IPS-18c (cell line): ENCODE data around the gene ARRB2.

ENCODE experiments used
- H3K4me3 ChIP-seq: 2 replicates; pipeline ENCODE4 v1.7.0; 2013; ENCODE audit warnings: low read depth, mild to moderate bottlenecking, low read length, moderate library complexity; ENCODE audit not compliant: insufficient read depth
- H3K9me3 ChIP-seq: one replicate; pipeline ENCODE4 v1.6.1; 2013; ENCODE audit warnings: mild to moderate bottlenecking, low read length, moderate library complexity; ENCODE audit not compliant: control insufficient read depth, insufficient read depth

The ARRB2 gene

DNA sequence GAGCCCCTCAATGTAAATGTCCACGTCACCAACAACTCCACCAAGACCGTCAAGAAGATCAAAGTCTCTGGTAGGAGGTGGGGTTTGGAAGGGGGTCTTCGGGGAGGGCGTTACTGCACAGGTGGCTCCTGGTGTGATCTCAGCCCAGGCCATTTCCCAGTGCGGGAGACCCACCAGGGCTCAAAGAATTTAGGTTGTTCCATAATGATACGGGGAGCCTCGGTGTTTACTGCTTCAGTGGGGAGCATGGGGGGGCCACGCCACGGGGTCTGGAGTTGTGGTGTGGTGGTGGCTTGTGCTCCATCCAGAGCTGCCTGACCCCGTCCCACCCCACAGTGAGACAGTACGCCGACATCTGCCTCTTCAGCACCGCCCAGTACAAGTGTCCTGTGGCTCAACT lies 7.8 kb downstream of the ARRB2 start:
- Histone ChIP-seq H3K4me3 (no peak overlapping the region), H3K9me3 (no peaks in the 10 kb centered on the region)

DNA sequence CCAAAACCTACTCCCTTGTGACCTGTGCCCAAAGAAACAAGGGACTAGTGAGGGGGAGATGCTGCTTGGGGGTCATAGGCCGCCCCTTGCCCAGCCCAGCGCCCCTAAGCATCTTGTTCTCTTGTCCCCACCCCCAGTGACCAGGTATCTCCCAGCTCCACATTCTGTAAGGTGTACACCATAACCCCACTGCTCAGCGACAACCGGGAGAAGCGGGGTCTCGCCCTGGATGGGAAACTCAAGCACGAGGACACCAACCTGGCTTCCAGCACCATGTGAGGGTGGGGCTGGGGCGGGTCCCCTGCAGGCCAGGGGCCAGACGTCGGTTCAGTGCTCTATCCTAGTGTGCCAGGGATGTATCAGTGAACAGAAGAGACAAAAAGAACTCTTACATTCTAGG lies 8.7 kb downstream of the ARRB2 start:
- no peak overlapping the region for H3K4me3 ChIP-seq

DNA sequence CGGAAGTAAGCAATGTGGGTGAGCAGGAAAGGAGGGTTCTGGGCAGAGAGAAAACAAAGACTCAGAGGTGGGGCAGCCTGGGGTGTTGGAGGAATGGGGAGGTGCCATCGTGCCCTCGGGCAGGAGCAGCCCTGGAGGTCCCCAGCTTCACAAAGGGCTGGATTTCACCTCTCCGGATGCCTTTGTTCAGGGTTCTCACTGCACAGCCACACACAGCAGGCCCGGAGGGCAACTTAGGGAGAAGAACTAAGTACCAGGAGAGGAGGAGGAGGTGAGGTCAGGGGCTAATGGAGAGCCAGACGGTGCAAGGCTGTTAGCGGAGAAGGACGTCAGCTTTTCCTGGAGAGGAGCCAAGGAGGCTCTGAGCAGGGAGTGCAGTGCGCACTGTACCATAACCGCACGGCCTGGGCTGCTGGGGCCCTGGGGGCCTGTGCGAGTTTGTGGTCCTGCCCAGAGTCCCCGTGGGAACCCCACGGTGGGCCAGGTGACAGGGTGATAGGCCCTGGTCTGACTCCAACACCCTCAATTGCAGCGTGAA lies 9.3 kb downstream of the ARRB2 start:
- Histone ChIP-seq H3K9me3 (no peaks in the 10 kb centered on the region), H3K4me3 (no peak overlapping the region)

More for the DNA sequence above, 8.7 kb downstream of the ARRB2 start:
- H3K9me3 ChIP-seq: no peaks in the 10 kb centered on the region

DNA sequence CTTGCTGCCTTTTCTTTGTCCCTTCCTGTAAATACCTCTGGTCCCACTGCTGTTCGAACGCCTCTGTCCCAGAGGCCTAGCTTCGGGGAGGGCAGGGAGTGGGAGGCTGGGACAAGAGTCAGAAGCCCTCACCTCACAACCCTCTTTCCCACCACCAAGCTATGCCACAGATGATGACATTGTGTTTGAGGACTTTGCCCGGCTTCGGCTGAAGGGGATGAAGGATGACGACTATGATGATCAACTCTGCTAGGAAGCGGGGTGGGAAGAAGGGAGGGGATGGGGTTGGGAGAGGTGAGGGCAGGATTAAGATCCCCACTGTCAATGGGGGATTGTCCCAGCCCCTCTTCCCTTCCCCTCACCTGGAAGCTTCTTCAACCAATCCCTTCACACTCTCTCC lies 10.4 kb downstream of the ARRB2 start:
- Histone ChIP-seq H3K4me3 (no peak overlapping the region), H3K9me3 (no peaks in the 10 kb centered on the region)

DNA sequence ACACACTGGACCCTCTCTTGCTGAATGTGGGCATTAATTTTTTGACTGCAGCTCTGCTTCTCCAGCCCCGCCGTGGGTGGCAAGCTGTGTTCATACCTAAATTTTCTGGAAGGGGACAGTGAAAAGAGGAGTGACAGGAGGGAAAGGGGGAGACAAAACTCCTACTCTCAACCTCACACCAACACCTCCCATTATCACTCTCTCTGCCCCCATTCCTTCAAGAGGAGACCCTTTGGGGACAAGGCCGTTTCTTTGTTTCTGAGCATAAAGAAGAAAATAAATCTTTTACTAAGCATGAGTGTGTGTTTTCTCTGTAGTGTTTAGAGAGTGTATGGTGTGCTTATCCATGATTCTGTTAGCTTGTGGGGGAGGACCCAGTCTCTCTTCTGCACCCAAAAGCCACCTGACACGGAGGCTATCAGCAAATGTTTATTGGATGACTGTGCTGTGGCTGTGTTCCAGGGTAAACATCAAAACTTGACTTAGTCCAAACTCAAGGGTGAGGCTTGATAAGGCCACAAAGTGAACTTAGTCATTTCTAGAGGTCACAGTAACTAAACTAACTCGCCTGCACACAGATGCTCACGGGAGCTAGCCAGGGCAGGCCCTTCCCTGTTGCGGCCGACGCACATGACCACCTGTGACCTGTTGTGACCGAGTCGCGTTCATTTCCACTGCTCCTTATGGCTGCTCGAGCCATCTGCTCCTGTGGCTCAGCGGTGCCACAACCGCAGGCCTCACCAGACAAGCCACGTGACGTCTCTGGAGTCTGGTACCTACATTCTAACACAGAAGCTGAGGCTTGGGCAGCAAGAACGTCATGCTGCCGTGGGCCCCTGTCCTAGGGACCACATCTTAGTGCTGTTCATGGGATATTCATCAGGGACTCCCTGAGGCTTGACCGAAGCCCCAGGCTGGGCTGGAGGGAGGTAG lies 11.0 kb downstream of the ARRB2 start:
- Histone ChIP-seq H3K9me3 (no peaks in the 10 kb centered on the region), H3K4me3 (no peak overlapping the region)

DNA sequence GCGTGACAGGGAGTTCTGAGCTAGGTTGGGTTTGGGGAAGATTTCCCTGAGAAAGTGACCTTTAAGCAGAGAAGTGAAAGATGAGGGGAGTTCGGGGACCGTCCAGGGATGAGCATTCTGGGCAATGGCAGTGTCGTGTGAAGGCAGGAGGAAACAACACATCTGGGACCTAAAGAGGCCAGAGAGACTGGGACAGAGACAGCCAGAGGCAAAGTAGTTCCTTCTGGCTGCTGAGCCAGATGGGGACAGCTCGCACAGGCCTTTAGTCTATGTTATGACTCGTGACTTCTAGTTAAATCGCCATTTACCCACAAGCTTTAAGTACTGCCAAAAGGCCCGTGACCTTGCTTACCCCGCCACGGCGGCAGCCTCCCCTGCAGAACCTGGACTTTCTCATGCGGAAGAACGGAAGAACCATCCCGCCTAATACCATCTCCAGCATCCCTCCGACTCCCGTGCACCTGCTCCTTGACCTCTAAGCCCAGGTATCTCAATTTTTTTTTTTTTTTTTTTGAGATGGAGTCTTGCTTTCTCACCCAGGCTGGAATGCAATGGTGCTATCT lies 12.3 kb downstream of the ARRB2 start:
- Histone ChIP-seq H3K4me3 (no peak overlapping the region), H3K9me3 (no peaks in the 10 kb centered on the region)

DNA sequence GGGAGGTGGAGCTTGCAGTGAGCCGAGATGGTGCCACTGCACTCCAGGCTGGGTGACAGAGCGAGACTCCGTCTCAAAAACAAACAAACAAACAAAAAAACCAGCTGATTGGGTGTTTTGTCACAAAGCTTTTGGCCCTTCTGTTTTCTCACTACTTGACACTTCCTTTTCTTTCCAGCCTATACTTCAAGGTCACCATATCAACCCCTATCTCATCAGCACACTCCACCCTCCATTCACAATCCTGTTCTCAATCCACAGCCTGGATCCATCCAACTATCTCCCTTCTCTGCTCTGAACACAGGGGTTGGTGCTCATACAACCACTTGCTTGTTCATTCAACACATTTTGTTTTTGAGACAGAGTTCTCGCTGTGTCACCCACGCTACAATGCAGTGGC lies 14.2 kb downstream of the ARRB2 start:
- no peak overlapping the region for H3K4me3 ChIP-seq
- no peaks in the 10 kb centered on the region for H3K9me3 ChIP-seq

DNA sequence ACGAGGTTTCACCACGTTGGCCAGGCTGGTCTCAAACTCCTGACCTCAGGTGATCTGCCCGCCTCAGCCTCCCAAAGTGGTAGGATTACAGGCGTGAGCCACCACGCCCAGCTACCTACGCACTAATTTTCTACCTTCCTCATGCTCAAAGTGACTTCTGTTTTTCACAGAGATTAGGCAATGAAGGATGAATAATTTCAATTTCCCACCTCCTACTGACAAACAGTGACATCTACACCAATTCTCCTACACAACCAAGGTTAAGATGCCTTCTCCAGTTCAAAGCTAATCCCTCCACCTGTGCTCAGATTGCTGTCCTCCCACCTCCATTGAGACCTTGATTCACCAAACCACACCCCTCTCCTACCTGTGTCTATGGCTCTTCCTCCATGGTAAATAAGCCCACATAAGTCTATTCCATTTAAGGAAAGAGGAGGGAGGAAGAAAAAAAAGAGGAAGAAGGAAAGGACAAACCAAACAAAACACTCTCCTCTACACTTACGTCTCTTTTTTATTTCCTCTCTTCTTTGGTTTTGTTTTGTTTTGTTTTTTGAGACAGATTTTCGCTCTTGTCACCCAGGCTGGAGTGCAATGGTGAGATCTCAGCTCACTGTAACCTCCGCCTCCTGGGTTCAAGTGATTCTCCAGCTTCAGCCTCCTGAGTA lies 15.3 kb downstream of the ARRB2 start:
- H3K4me3 ChIP-seq: no peak overlapping the region
- no peaks in the 10 kb centered on the region for H3K9me3 ChIP-seq

DNA sequence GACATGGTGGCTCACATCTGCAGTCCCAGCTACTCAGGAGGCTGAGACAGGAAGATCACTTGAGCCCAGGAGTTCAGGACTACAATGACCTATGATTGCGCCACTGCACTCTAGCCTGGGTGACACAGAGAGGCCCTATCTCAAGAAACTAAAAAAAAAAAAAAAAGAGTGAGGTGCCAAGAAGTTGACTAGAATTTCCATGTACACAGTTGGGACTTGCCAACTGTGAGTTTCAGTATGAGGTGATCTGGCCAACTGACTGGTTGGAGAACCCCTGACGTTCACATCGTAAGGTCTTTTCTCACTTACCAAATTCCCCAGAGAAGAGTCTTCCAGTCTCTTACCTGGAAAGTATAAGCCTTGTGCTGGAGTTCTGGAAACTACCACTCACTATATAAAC lies 17.7 kb downstream of the ARRB2 start:
- H3K9me3 ChIP-seq: no peaks in the 10 kb centered on the region
- no peak overlapping the region for H3K4me3 ChIP-seq

DNA sequence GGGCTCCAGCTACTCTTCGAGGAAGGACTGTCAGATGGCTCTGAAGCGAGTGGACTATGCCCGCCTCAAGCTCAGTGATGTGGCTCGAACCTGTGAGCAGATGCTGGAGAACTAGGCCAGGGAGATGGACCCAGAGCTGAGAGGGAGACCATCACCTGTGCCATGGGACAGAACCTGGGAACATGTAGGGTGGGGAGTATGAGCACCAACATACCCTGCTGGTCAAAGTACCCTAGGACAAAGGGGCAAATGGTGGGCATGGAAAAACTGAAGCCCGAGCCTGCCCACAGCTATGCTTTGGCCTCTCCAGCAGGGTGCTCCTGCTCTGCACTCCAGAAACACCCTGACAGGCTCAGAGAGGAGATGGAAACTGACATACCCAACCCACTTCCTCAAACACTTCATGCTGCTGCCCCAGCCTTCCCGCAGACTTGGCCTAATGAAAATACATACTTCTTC lies 22.7 kb downstream of the ARRB2 start:
- Histone ChIP-seq H3K9me3 (no peaks in the 10 kb centered on the region), H3K4me3 (no peak overlapping the region)

DNA sequence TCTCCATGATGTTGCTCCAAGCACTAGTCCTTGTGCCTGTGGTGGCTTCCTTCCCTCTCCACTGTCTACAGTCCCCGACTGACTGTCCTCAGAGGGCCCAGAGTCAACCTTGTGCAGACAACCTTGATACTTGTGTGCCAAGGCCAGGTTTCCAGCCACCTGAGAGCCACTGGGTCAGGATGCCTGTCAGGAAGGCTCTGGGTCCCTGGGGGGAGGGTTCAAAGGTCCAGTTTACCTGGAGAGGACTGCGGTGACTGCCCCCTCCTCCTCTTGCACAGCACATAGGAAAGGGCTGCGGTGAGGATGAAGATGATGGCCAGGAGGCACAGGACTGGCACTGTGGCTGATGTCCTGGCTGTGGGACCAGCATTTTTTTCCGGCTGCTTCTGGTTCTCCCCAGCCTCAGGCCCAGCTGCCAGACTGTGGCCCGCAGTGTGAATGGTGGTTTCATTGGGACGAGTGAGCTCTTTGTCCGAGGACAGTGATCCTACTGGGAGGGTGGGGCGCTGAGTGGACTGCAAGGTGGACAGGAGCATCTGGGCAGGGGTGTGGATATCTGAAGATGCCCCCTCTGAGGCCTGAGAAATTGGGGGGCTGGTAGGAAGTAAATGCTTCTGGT lies 24.5 kb downstream of the ARRB2 start:
- Histone ChIP-seq H3K9me3 (peaks cover 2% of the 10 kb centered on the region), H3K4me3 (no peak overlapping the region)

DNA sequence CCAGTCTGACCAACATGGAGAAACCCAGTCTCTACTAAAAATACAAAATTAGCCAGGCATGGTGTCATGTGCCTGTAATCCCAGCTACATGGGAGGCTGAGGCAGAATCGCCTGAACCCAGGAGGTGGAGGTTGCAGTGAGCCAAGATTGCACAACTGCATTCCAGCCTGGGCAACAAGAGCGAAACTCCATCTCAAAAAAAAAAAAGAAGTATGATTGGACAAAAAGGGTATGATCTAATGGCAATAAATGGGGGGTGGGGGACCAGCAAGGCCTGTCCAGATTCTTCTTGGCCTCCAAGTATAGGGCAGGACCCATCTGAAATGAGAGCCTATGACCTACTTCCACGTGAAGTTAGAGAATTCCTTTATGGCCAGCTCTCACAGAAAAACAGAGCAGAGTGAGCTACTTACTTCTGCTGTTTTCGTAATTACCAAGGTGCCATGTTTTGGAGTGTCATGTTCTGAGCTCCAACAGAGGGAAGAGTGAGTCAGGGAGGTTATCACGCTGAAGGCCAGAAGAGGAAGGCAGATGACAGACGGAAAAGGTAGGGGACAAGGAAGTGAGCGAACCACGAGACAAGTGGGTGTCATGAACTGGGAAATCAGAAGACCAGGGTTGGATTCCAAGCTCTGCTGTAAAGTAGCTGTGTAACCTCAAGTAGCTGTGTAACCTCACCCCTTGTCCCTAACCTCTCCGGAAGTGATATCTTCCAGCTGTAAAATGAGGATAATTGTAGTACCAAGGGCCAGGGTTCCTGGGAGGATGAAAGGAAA lies 25.6 kb downstream of the ARRB2 start:
- peaks cover 2% of the 10 kb centered on the region for H3K9me3 ChIP-seq
- H3K4me3 ChIP-seq: no peak overlapping the region

DNA sequence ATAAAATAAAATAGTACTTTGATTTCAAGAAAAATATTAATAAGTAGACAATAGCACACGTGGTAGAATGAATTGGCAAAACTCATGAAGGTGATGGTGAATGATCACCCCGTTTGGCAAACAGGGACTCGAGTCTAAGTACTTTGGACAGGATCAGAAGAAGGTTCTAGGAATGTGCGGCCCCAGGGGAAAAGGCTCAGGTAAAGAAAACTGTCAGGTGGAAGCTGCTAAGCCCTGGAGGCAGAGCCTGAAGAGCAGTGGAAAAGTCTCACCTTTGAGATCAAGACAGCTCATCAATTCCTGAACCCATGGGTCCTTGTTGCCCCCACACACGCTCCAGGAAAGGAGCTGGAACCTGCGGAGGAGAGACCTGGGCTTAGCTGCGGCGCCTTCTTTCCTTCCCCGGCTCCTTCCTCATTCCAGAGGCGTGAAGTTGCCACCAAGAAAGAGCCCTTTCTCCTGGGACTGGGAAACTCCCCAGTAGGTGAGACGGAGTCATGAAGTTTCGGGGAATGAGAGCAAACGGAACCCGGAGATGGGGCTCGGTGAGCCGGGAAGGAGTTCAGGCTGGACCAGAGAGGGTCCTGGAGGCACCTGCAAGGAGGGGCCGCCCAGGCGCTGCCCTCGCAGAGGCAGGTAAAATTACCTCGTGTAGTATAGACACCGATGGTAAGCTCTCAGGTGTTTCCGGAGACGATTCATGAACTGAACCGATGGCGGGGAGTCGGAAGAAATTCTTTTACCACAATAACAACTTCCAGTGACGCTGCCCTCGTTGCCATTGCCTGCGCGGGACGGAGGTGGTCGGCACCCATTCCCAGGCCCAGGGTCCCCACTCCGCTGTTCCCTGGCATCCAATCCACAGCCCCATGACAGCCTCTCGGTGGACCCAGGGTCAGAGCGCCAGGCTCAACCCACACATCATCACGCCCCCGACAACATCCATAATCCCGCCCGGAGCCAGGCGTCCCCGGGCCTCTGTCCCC lies 28.0 kb downstream of the ARRB2 start:
- peak overlapping the region; percentile 67 for H3K4me3 ChIP-seq
- peaks cover 2% of the 10 kb centered on the region for H3K9me3 ChIP-seq

DNA sequence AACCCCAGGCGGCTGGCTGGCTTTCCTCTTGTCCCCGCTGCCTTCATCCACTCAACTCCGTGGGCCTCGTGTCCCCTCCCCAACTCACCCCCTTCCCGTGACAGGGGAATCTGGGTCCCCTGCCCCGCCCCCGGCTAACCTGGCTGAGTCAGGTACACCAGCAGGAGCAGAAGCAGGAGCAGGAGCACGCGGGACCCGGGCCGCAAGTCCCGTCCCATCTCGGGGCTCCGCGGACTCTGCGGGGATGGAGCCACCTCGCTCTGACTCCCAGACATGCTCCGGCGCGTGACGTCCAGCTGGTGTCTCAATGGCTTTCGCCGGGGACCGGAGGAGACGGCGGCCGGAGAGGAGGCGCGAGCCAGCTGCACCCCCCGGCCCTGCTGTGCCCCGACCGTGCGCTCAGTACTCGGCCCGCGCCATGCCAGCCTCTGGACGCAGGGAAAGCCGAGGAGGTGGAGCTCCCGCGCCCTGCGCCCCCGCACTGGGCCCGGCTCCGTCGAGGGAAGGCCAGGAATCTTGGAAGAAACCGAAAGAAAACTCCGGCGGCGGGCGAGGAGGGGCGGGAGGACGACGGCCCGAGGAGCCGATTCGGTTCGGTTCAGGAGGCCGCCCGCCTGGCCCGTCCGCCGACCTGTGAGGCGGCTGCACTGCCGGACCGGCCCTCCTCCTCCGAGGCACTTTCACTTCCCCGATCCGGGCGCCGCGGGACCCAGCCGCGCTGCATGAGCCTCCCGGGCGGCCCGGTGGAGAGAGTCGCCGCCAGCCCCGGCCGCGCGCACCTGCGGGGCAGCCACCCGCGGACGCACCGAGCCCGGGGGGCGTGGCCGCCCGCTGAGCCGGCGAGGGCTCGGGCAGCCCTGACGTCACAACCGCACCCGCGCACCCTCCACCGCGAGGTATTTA lies 28.9 kb downstream of the ARRB2 start, which contains the start of the genes CXCL16 and ZMYND15:
TSS of gene CXCL16 (minus strand) at position 807 of the 903 bp plus-strand sequence. CDS start at position 218, 589 bp downstream.
TSS of gene ZMYND15 (plus strand) at position 712 of the 903 bp plus-strand sequence. CDS start 716 bp downstream, outside the sequence.
- peaks cover 2% of the 10 kb centered on the region for H3K9me3 ChIP-seq

DNA sequence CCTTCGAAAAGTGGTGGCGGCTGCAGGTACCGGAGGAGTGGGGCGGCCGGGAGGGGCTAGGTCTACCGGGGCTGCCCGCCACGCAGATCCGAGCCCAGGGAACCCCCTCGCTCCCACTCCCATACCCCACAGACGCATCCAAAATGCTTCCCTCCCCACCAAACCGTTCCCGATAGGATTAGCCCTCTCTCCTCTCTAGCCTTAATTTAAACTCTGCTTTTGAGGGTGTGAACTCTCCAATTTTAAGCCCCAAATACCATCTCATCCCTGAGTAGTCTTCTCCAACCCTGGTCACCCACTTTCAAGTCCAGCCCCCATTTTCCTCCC lies 29.6 kb downstream of the ARRB2 start:
- peak overlapping the region; percentile 67; the same call in 1 of the 2 replicates for H3K4me3 ChIP-seq
- H3K9me3 ChIP-seq: peaks cover 2% of the 10 kb centered on the region

More for the DNA sequence above, 28.9 kb downstream of the ARRB2 start, which contains the start of the genes CXCL16 and ZMYND15:
- H3K4me3 ChIP-seq: peak within 1 kb of the TSS; percentile 67
